GM13977 (cell line): ENCODE measurements around the gene ATXN2.
A peak's percentile ranks its signal among the peaks of the same experiment; 100 is the strongest.

ENCODE experiments used
- DNase-seq: peaks from one replicate; pipeline ENCODE4 v3.0.0; 2012; ENCODE audit warnings: low spot score
- in situ Hi-C: fragments of 300-500 bp; cut with MboI; formaldehyde crosslinking; loops from one replicate; pipeline ENCODE4 v1.12.0; 2022; ENCODE audit warnings: low sequenced_read_pairs, low pct_unique_long_range_greater_than_20kb, mixed read lengths, inconsistent platforms; ENCODE audit not compliant: unreplicated experiment
- TF ChIP-seq, protein P1 (sequence below): IDR thresholded peaks from 2 replicates; pipeline ENCODE4 v1.5.1; 2012; ENCODE audit warnings: mild to moderate bottlenecking, control low read depth; ENCODE audit not compliant: insufficient read depth; ENCODE audit errors: extremely low read depth, missing control alignments

Gene ATXN2

DNA sequence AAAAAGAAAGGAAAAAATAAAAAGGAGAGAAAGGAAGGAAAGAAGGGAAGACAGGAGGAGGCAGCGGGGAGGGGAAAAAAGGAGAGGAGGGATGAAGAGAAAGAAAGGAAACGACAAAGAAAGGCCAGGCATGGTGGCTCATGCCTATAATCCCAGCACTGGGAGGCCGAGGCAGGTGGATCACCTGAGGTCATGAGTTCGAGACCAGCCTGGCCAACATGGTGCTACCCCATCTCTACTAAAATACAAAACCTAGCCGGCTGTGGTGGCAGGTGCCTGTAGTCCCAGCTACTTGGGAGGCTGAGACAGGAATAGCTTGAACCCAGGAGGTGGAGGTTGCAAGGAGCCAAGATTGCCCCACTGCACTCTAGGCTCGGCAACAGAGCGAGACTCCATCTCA is 18.4 kb downstream of the ATXN2 start:
- DNase-seq = no peak
- TF ChIP-seq, protein P1, sequence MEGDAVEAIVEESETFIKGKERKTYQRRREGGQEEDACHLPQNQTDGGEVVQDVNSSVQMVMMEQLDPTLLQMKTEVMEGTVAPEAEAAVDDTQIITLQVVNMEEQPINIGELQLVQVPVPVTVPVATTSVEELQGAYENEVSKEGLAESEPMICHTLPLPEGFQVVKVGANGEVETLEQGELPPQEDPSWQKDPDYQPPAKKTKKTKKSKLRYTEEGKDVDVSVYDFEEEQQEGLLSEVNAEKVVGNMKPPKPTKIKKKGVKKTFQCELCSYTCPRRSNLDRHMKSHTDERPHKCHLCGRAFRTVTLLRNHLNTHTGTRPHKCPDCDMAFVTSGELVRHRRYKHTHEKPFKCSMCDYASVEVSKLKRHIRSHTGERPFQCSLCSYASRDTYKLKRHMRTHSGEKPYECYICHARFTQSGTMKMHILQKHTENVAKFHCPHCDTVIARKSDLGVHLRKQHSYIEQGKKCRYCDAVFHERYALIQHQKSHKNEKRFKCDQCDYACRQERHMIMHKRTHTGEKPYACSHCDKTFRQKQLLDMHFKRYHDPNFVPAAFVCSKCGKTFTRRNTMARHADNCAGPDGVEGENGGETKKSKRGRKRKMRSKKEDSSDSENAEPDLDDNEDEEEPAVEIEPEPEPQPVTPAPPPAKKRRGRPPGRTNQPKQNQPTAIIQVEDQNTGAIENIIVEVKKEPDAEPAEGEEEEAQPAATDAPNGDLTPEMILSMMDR = no peak
- in situ Hi-C loops = no loop called here

DNA sequence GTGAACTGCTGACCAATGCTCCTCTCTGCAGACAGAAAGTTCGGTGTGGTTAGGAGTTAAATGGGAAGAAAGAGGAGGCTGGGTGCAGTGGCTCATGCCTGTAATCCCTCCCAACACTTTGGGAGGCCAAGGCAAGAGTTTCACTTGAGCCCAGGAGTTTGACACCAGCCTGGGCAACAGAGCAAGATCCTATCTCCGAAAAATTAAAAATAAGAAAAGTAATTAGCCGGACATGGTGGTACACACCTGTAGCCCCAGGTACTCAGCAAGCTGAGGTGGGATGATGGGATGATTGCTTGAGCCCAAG is 19.0 kb downstream of the ATXN2 start:
- TF ChIP-seq, protein P1 = no peak
- in situ Hi-C loops = no loop called here

DNA sequence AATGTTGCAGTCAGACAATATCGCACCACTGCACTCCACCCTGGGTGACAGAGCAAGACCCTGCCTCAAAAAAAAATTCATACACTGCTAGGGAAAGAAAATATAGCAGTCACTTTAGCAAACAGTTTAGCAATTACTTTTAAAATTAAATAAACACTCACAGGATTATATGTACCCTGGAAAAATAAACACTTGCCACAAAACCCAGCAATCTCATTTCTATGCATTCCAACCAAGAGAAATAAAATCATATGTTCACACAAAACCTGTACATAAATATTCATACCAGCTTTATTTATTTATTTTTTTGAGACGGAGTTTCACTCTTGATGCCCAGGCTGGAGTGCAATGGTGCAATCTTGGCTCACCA is 20.2 kb downstream of the ATXN2 start:
- in situ Hi-C loops = no loop called here
- DNase-seq = no peak

More for the DNA sequence above, 19.0 kb downstream of the ATXN2 start:
- DNase-seq = no peak

DNA sequence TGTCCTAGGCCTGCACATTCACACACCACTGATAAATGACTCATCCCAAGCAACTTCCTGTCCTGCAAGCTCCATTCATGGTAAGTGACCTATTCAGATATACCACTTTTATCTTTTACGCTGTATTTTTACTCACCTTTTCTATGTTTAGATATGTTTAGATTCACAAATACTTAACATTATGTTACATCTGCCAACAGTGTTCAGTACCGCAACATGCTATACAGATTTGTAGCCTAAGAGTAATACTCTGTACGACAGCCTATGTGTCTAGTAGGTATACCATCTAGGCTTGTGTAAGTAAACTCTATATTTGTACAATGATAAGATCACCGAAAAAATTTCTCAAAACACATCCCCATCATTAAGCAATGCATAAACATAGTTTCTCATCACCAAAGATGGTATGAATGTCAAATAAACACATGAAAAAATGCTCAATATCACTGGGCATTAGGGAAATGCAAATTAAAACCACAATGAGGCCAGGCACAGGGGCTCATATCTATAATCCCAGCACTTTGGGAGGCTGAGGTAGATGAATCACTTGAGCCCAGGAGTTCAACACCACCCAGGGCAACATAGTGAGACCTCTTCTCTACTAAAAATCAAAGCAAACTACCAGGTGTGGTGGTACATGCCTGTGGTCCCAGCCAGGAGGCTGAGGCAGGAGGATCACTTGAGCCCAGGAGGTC is 20.7 kb downstream of the ATXN2 start:
- DNase-seq = peak; percentile 31
- TF ChIP-seq, protein P1 = no peak
- in situ Hi-C loops = no loop called here

More for the DNA sequence above, 20.2 kb downstream of the ATXN2 start:
- TF ChIP-seq, protein P1 = no peak

- in situ Hi-C loops = no loop called here
- TF ChIP-seq, protein P1 = no peak
- no peak for DNase-seq
Observed at GRCh38 chr12:111574797-111575443, 24.2 kb downstream of the ATXN2 start.

GRCh38 chr12:111573476-111573875 is 25.6 kb downstream of the ATXN2 start:
- TF ChIP-seq, protein P1 = no peak
- in situ Hi-C loops = no loop called here
- no peak for DNase-seq
